ENCODE results near the gene PDXK. TPM values are rescaled to one million over a fixed set of nuclear protein-coding genes. Genes with fewer than 3 reads are reported as not detected.

PDXK gene
- total RNA-seq (ENCODE audit: low replicate concordance): 43.3 and 54.0 TPM in 2 replicates

GRCh38 chr21:43718872-43719747, at the start of gene PDXK:
PDXK (plus strand) TSS chr21:43719129; CDS start chr21:43719295, 166 bp downstream.
- Histone ChIP-seq H4K20me1 (ENCODE audit: low read depth) (peaks cover 18% of the 10 kb centered on the region), H3K27me3 (peaks cover 41% of the 10 kb centered on the region), H3K9ac (peak within 1 kb of the TSS; percentile 60), H3K79me2 (ENCODE audit: low read depth) (peaks cover 16% of the 10 kb centered on the region), H3K36me3 (no peaks in the 10 kb centered on the region), H2AFZ (replicated peaks) (peak within 1 kb of the TSS; percentile 98), H3K4me2 (peak within 1 kb of the TSS; percentile 96), H3K27ac (no peak within 1 kb of the TSS), H3K4me3 (peak within 1 kb of the TSS; percentile 100), H3K9me3 (ENCODE audit: low read depth) (no peaks in the 10 kb centered on the region), H3K4me1 (peaks cover 13% of the 10 kb centered on the region), H3F3A (ENCODE audit: low read depth) (no peaks in the 10 kb centered on the region)
- DNase-seq (ENCODE audit: low spot score): peak; percentile 94
- H3K9me3 Mint-ChIP-seq: no peaks in the 10 kb centered on the region
- H3K27ac Mint-ChIP-seq: peak within 1 kb of the TSS; percentile 33
- peaks cover 18% of the 10 kb centered on the region for H3K4me1 Mint-ChIP-seq
- H3K4me3 Mint-ChIP-seq: peak within 1 kb of the TSS; percentile 88
- no peaks in the 10 kb centered on the region for H3K36me3 Mint-ChIP-seq
- TF ChIP-seq EZH2 (IDR thresholded peaks at IDR 0.05) (peak; percentile 69), EZH2phosphoT487 (IDR thresholded peaks at IDR 0.05) (peak; percentile 21), CTCF (IDR thresholded peaks at IDR 0.05) (peak; percentile 24)
- H3K27me3 Mint-ChIP-seq (ENCODE audit: insufficient read depth, low read depth): peaks cover 17% of the 10 kb centered on the region

DNA sequence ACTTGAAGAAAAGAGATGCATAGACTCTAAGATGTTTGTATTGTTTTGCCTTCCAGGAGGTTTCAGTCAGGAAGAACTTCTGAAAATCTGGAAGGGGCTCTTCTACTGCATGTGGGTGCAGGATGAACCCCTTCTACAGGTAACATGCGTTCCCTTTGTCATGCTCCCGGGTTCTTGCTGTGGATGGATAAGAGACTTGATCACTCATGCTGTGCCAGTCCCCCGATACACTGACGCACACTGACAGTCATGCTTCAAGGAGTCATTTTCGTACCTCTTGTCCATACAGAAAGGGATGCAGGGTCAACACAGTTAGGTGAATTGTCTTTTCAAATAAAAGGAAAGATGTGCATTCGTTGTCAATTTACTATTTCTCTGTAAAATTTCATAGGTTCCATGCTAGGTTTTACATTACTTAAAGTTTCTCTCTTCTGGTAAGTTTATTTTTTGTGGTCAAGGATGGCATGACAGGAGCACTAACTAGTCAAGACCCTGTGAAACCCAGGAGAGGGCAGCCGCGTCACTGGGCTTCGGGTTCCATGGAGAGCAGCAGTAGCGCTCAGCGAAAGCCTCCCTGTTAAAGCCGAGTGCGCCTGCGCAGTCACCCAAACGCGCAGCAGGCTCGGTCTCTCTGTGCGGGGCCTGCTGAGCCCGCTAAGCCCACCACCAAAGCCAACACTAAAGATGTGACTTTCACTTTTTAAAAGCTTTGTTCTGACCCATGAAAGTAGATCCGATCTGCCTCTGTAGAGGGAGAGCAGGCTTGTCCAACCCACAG, 48.9 kb upstream of the PDXK start:
- no peaks in the 10 kb centered on the region for H3K36me3 ChIP-seq
- H3F3A ChIP-seq (ENCODE audit: low read depth): peaks cover 4% of the 10 kb centered on the region
- Mint-ChIP-seq H3K4me1 (no peaks in the 10 kb centered on the region), H3K36me3 (peaks cover 29% of the 10 kb centered on the region), H3K27me3 (ENCODE audit: insufficient read depth, low read depth) (no peaks in the 10 kb centered on the region), H3K9me3 (no peaks in the 10 kb centered on the region), H3K4me3 (no peak overlapping the region), H3K27ac (peak overlapping the region; percentile 81)
- H3K27ac ChIP-seq: no peak overlapping the region
- peaks cover 4% of the 10 kb centered on the region for H3K4me1 ChIP-seq
- H3K4me3 ChIP-seq: no peak overlapping the region
- no peaks in the 10 kb centered on the region for H3K9me3 ChIP-seq (ENCODE audit: low read depth)
- no peak for TF ChIP-seq EZH2 (IDR thresholded peaks at IDR 0.05)
- TF ChIP-seq EZH2phosphoT487 (IDR thresholded peaks at IDR 0.05): no peak
- TF ChIP-seq CTCF (IDR thresholded peaks at IDR 0.05): no peak
- no peaks in the 10 kb centered on the region for H3K27me3 ChIP-seq
- H4K20me1 ChIP-seq (ENCODE audit: low read depth): peaks cover 23% of the 10 kb centered on the region
- DNase-seq (ENCODE audit: low spot score): no peak
- H3K9ac ChIP-seq: no peak overlapping the region
- H3K4me2 ChIP-seq: no peak overlapping the region
- H2AFZ ChIP-seq (replicated peaks): no peak overlapping the region
- H3K79me2 ChIP-seq (ENCODE audit: low read depth): peaks cover 58% of the 10 kb centered on the region

DNA sequence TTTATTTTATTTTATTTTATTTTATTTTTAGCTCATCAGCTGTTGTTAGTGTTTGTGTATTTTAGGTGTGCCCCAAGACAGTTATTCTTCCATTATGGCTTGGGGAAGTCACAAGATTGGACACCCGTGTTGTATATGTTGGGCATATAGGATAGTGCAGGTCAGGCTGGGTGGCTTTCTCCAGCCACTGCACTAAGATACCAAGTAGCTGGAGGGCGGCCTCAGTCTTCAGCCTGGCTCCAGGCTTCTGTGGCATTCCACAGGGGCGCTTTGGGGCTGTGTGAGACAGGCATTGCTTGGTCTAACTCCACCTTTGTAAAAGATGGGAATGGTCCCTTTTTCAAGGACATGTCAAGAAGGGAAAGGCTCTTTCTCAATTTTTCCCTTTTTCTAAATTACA, 43.1 kb upstream of the PDXK start:
- no peak for DNase-seq (ENCODE audit: low spot score)
- Histone ChIP-seq H3K79me2 (ENCODE audit: low read depth) (peaks cover 24% of the 10 kb centered on the region), H3K36me3 (no peaks in the 10 kb centered on the region), H3F3A (ENCODE audit: low read depth) (peaks cover 4% of the 10 kb centered on the region), H2AFZ (replicated peaks) (no peak overlapping the region), H3K4me1 (peaks cover 4% of the 10 kb centered on the region), H3K4me3 (no peak overlapping the region), H3K27me3 (no peaks in the 10 kb centered on the region), H3K4me2 (no peak overlapping the region), H3K9ac (no peak overlapping the region), H4K20me1 (ENCODE audit: low read depth) (peaks cover 3% of the 10 kb centered on the region), H3K27ac (no peak overlapping the region), H3K9me3 (ENCODE audit: low read depth) (no peaks in the 10 kb centered on the region)
- TF ChIP-seq CTCF (IDR thresholded peaks at IDR 0.05) (no peak), EZH2phosphoT487 (IDR thresholded peaks at IDR 0.05) (no peak), EZH2 (IDR thresholded peaks at IDR 0.05) (no peak)
- Mint-ChIP-seq H3K27ac (no peak overlapping the region), H3K27me3 (ENCODE audit: insufficient read depth, low read depth) (no peaks in the 10 kb centered on the region), H3K4me1 (no peaks in the 10 kb centered on the region), H3K36me3 (peaks cover 32% of the 10 kb centered on the region), H3K9me3 (no peaks in the 10 kb centered on the region), H3K4me3 (no peak overlapping the region)
